GM10266 (cell line): ENCODE measurements around the gene HIP1R.

Experiments
- DNase-seq: peaks from one replicate; pipeline ENCODE4 v3.0.0; 2012; ENCODE audit errors: extremely low spot score
- TF ChIP-seq, protein P1 (sequence below): IDR thresholded peaks from 2 replicates; pipeline ENCODE4 v1.5.1; 2012; ENCODE audit warnings: mild to moderate bottlenecking, low read depth; ENCODE audit not compliant: control insufficient read depth, insufficient read depth; ENCODE audit errors: missing control alignments

The HIP1R gene

GRCh38 chr12:122880668-122881067 lies 45.4 kb downstream of the HIP1R start:
- no peak for DNase-seq
- TF ChIP-seq, protein P1, sequence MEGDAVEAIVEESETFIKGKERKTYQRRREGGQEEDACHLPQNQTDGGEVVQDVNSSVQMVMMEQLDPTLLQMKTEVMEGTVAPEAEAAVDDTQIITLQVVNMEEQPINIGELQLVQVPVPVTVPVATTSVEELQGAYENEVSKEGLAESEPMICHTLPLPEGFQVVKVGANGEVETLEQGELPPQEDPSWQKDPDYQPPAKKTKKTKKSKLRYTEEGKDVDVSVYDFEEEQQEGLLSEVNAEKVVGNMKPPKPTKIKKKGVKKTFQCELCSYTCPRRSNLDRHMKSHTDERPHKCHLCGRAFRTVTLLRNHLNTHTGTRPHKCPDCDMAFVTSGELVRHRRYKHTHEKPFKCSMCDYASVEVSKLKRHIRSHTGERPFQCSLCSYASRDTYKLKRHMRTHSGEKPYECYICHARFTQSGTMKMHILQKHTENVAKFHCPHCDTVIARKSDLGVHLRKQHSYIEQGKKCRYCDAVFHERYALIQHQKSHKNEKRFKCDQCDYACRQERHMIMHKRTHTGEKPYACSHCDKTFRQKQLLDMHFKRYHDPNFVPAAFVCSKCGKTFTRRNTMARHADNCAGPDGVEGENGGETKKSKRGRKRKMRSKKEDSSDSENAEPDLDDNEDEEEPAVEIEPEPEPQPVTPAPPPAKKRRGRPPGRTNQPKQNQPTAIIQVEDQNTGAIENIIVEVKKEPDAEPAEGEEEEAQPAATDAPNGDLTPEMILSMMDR: peak; percentile 36

DNA sequence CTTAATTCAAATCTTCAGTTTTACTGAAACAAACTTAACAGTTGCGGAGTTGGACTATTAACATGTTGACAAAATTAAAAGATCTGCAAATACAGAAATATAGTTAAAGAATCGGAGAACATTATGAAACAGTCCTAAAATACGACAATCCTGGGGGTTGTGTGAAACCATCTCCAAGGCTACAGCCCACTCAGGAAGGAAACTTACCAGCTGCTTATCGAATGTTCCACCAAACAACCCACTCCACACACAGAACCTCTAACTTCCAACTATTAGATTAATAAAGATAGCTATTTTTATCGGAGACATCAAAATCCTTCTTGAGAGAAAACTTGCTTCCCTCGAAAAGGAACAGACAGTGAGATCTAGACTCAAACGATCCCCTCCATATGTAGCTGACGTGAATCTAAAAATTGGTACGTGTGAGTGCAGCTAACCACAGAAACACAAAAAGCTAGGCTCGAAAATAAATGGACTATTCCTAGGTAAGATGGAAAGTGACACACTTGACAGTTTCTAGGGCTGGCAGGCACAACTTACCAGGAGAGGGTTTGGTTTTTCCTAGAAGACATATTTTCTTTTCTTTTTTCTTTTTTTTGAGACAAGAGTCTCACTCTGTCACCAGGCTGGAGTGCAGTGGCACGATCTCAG lies 47.8 kb downstream of the HIP1R start:
- no peak for DNase-seq
- TF ChIP-seq, protein P1: no peak

- DNase-seq: no peak
- TF ChIP-seq, protein P1: no peak
Measured at GRCh38 chr12:122884091-122884826, 49.0 kb downstream of the HIP1R start.

- TF ChIP-seq, protein P1: no peak
- DNase-seq: no peak
Measured at GRCh38 chr12:122884860-122885259, 49.6 kb downstream of the HIP1R start.

- TF ChIP-seq, protein P1: no peak
- DNase-seq: no peak
Measured at GRCh38 chr12:122886161-122886560, 50.9 kb downstream of the HIP1R start.

DNA sequence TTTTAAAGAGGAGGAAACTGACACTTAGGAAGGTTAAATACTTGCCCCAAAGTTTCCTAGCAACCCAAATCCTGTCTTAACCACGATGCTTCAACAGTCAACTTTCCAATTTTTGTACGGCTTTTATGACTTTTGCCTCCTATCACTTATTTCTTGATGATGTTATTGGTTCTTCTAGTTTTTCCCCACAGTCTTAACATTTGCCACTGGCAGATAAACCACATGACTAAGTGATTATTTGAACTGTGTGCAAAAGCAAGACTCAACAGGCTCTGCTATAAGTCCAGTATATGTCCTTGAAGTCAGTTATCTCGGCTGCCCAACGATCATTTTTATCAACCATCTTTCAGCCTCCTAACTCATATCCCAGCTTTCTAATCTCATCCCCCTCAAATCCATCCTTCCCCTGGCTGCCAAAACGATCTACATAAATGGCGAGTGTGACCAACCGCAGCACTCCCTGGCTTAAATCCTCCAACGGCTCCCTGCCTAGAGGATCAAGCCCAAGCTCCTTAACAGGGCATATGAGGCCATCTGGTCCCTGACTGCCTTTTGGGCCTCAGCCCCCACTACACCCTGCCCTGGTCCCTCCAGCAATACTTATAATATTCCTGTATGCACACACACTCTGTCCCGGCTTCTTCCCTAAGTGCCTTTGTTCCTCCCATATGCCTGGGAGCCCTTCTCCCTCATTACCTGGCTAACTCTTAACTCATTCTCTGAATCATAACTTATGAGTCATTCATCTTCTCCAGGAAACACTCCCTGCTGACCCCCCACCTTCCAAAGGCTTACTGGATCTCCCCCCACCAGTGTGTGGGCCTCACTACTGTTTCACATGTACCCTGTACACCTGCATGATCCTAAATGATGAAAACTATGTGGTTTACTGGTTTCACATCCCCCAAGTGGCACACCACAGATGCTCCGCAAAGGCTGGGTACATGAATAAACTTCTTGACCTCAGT lies 51.9 kb downstream of the HIP1R start:
- no peak for DNase-seq

More for the DNA sequence above, 51.9 kb downstream of the HIP1R start:
- TF ChIP-seq, protein P1: no peak
